SIG-M5 treated with dmso at 0.1 percent for 504 hours (cell line): Measurements from ENCODE around the gene PTPRG.
A peak's percentile ranks its signal among the peaks of the same experiment; 100 is the strongest.

Experiments
- DNase-seq: peaks from one replicate; lab custom pipeline; 2025; ENCODE audit not compliant: unreplicated experiment; lab: John Stamatoyannopoulos, UW

The PTPRG gene

DNA sequence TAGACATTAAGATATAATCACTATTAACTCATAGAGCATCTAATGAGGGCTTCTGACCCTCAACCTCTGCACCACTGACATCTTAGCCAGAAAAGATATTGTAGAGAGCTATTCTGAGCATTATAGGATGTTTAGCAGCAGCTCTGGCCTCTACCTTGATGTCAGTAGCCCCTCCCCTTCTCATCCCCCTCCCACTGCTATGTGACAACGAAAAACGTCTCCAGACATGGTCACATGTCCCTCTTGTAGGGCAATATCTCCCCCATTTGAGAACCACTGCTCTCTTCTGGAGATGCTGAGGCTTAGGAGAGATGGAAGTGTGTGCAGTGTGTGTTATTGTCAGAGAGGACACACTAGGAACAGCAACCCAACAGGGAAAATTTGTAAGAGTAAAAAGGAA lies 569.7 kb downstream of the PTPRG start:
- no peak for DNase-seq

DNA sequence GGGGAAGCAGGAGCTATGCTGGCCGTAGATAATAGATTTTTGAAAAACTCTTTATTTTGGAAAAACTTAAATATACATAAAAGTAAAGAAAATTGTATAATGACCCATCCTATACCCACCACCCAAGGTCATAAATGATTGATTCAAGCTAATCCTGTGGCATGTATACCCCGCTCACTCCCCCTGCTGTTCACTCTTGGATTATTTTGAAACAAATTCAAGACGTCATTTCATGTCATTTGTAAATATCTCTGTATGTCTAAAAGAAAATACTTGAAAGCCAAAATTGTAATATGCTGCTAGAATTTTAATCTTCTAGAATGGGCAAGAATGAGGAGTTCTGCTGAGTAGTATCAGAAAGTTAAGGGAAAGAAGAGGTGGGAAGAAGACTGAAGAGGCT lies 570.2 kb downstream of the PTPRG start:
- DNase-seq, result peak; percentile 30

DNA sequence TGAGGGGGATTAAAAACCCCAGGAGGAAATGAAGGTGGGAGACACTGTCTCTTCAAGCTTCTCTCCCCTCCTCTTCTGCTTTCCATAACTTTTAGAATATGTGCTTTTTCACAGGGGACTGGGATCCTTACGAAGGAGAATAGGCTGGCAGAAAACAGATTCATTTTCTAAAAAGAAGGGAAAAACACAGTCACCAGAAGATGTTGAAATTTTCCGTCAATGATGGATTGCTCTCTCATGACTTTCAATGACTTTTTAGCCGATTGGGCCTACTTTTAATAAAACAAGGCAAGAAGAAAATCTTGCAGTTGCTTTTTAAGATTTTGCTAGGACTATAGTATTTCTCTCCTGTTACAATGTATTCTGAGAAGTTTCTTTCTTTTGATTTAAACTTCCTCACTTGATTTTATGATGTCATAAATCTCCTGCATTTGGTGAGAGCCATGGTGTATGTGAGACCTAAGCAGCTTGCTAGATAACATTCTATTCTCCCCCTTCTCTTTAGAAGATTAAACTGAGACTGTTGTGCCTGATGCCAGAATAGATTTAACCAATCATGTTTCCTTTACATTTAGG lies 570.7 kb downstream of the PTPRG start:
- no peak for DNase-seq

DNA sequence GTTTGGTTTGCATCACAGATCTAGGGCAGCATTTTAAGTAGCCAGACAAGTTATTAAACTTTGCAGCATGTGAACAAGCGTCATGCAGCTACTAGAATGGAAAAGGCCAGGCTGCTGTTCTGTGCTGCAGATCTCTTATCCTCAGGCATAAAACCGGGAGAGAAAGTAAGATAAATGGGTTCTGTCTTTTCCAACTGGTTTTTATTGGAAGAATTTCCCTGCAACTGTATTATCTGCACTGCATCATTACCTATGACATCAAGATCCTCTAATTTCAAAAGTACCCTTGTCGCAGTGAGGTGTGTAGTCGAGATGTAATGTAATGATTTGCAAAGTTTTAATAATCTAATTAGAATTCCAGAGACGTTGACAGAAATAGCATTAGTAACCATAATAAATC lies 571.6 kb downstream of the PTPRG start:
- no peak for DNase-seq

DNA sequence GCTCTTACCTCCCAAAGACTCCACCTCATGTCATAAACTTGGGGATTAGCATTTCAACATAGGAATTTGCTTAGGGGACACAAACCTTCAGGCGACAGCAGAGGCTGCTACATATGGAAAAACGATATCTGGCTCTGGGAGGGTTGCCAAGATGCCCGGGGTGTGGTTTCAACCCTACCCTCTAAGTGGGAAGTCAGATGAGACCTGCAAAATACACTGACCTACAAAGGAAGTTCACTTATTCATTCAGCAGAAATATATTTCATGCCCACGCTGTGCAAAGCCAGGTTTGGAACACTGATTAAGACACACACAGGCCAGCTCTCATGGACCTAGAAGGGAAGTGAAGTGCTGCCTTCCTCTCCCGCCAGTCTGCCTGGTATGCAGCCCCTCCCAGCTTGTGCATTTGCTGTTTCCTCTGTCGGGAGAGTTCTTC lies 572.7 kb downstream of the PTPRG start:
- DNase-seq, result peak; percentile 24

DNA sequence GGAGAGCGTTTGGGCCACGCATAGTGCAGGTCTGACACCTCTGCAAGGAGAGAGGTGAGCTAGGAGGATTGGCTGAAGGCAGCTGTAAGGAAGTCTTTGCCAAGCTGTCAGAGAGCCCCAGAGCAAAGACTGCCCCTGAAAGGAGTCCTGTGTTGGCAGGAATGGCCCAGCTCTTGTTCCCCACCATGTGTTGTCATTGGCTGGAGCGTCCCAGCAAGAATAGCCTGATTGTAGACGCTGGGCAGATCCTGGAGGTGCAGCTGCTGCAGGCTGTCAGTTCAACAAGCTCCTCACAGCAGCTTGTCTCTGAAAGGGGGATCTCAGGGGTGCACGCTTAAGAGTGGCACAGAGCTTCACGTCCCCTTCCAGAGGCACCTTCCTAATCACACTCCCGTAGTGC lies 574.4 kb downstream of the PTPRG start:
- no peak for DNase-seq

DNA sequence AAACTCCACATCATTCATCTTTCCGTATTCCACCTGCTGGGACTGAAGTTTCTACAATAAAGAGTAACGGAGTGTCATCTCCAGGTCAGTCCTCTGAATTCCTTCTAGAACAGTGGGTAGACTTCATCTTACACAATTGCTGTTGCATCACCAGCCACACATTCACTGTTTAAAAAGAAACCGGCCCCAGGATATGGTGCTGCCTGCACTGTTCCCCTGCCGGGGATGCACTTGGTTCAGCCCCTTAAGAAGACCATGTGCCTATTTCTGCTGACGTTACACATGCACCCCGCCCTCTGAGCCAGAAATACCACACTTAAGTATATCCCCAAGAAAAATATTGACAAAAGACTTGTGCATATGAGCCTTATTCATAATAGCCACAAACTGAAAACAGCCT lies 578.6 kb downstream of the PTPRG start:
- peak; percentile 56 for DNase-seq

DNA sequence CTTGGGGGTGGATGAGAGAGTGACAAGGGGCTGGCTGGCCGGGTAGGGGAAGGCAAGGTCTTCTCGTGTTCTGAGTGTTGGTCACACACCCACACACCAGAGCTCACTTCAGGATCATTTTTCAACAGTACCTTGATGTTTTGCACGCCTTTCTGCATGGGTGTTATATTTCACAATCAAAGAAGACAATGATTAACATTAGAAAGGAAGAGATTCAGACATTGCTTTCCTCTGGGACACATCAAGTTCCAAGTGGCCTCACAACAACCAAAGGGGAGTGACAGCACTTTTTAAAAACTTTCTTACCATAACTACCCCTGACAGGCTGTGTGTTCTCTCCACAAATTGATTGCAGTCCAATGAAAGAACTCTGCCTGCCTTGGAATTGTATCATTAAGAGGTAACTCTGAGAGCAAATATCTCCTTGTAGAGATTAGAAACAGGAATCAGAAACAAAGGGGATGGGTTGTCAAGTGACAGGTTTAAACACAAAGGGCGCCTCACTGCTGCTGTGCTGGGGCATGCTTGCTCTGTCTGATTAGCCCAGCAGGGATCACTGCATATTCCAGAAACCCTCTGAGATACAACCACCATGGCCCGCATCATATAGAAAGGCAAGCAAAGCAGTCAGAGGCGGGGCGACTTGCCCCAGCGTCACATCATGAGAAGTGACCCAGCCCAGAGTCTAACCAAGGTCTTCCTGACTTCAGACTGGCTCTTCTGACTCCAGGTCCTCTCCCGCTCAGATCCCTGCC lies 581.1 kb downstream of the PTPRG start:
- no peak for DNase-seq

DNA sequence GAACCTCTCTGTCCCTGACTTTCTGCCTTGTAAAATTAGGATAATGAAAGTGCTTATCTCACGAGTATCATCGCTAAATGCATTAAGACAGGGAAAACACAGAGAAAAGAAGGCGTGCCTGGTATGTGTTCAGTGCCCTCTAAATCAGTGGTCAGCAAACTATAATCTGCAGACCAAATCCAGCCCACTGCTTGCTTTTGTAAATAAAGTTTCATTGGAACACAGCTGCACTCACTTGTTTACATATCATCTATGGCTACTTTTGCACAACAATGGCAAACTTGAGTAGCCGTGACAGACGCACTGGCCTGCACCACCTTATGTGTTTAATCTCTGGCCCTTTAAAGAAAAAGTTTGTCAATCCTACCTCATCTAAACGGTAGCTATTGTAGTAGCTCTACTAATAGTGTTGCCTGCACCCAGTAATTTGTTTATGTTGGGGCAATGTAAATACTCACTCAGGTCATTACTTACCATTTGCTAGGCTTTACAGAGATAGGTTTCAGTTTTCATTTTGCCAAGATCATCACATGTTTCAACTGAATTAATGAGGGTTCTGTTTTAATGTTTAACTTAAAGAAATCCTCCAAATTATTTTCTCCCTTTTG lies 582.6 kb downstream of the PTPRG start:
- no peak for DNase-seq

DNA sequence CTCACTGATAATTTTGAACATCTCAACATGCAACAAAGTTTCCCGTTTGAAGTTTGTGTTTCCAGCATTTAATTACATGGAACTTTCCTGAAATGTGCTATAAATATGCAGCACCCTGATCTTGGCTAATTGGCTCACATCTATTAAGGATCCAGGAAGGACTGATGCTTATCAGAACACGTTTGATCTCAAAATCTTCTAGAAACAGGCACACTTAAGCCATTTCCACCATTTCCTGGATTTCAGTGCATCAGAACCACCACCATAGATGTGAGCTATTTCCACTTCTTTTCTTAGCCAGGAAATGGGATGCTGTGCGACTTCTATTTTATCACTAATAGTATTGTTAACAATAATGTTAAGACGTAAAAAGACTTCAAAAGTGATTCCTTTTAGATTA lies 583.1 kb downstream of the PTPRG start:
- DNase-seq, result no peak

DNA sequence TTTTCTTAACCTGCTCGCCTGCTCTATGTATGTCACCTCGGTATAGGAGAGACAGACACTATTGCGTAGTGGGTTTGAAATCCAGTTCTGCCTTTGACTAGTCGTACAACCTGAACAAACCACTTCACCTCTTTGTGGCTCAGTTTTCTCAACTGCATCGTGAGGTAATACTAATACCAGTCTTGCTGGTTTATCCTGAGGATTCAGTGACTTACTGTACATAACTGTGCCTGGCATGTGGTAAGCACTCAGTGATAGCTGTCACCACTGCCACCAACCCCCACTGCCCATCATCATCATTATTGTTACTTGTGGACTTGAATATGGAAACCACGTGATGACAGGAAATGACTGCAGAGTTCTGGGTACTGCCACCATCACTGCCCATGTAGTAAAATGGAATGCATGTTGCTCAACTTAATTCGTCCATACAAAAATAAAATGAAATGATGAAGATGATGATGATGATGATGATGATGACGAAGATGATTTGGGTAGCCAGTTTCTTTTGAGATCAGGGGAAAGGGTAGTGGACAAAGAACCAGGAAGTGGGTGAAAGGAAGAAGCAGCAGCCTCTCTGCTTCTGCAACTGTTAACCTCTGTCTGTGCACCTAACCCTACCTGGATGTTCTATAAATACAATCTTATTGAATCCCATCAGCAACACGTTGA lies 583.9 kb downstream of the PTPRG start:
- peak; percentile 18 for DNase-seq

DNA sequence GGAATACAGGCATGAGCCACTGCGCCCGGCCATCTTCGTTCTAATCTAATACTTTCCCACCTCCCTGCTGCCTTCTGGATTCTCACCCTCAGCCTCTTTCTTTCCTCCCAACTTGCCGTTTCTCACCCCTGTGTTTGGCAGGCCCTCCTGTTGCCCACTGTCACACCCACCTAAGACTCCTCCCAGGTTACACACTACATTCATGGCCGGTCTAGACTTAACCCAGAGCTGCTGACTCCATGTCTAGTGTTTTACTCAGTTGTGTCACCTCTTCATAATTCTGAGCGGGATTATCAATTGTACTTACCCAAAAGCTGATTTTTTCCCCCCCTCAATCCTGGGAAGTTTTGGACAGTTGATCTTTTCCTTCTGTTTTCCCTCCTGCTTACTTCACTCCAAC lies 588.2 kb downstream of the PTPRG start:
- DNase-seq, result no peak

DNA sequence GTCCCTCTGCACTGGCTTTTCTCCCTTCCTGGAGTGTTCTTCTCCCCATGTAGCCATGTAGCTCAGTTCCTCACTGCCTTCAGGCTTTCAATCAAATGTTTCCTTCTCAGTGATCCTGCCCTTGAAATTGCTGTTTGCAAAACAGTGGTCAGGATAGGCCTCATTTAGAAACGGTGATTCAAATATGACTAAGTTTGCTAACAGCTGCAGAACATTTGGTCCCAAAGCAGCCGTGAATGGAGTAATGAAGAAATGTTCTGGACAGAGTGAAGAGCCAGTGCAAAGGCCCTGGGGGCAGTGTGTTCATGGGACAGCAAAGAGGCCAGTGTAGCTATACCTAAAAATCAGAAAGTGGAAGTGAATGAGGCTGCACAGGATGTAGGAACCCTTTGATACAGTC lies 588.6 kb downstream of the PTPRG start:
- no peak for DNase-seq

DNA sequence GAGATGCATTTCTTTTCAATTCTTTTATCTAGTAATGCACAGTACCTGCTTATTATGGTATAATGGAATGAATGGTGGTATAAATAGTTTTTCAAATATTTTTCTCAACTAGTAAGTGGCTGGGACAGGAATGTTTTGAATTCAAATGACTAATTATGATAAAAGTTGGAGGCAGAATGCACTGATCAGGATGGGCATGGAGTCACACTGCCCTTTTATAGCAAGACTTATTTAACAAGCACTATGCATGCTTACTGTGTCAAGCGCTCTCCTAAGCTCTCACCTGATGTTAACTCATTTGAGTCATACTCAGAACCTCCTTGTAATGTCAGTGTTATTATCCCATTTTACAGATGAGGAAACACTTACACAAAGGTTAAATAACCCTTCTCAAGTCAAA lies 590.2 kb downstream of the PTPRG start:
- no peak for DNase-seq

DNA sequence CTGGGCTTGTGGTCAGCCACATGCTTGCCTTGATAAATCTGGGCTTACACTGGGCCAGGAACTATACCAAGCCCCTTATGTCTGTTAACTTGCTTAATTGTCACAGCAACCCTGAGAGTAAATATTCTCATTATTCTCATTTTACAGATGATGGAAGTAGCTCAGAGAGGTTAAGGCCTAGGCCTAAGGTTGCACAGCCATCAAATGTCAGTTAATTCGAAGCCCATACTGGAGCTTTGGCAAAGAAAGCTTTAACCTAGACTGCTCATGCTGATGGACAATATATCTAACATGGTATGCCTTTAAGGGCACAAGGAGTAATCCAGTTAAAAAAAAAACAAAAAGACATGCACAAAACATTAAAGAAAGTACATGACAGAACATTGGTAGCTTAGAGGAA lies 591.9 kb downstream of the PTPRG start:
- no peak for DNase-seq

DNA sequence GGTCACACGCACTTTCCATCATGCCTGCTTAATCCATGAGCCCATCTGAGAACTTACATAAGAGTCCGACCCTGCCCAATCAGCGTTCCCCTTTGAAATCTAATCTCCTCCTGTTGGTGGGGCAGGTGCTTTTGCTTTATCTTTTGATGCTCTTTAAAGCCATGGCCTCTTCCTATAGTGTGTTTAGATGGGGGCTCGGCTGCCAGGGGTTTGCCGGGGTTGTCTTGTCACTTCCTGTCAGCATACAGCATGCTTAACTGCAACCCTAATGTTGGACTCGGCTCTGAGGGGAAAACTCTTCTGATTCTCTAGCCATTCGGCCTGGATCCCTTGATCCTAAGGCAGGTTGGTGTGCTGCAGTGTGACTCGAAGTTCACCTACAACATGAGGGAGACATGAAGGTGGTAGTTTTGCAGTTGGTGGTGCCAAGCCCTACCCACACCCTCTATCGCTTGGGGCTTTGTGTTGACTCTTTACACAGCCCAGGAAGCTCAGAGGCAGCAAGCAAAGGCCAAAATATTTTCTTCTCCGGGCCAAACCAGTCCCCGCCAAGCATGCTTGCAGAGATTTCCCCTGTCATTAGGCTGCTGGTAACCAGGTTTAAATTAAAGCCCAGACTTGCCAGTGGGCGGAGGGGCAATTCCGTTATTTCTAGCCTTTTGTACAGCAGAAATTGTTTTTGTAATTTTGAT lies 593.2 kb downstream of the PTPRG start:
- DNase-seq, result no peak

DNA sequence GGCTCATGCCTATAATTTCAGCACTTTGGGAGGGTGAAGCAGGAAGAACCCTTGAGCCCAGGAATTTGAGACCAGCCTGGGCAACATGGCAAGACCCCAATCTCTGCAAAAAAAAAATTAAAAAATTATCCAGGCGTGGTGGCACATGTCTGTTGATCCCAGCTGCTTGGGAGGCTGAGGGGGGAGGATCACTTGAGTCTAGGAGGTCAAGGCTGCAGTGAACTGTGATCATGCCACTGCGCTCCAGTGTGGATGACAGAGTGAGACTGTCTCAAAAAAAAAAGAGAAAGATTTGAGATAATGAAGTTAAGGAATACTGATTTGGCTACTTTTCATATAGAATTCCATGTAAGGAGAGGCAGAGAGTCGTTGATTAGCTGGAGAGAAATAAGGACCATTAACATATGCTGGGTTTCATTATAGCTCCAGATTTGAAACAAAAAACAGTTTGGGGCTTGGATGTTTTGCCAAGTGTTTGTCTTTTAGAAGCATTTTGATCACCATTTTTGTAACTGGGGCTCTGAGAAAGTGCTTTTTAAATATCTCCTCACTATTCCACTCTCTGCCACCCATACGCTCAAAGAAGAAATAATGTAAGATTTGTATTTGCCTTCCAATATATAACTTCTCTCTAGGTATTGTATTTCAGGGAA lies 597.8 kb downstream of the PTPRG start:
- DNase-seq, result no peak

DNA sequence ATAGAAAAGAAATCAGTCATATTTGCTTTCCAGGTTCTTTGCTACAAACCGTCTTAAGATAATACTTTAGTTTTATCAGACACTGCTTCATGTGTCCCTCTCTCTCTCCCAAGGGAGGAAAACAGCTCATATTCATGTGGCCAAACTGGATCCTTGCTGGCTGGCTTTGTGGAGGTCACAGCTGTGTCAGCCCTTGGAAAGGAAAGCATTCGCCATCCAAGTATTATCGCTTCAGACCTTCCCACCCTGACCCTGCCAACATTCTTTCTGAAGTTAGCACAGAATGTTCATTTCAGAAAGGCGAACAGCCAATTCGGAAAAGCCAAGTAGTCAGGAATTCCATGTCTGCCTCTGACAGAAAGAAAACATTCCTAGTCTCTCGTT lies 598.3 kb downstream of the PTPRG start:
- no peak for DNase-seq

DNA sequence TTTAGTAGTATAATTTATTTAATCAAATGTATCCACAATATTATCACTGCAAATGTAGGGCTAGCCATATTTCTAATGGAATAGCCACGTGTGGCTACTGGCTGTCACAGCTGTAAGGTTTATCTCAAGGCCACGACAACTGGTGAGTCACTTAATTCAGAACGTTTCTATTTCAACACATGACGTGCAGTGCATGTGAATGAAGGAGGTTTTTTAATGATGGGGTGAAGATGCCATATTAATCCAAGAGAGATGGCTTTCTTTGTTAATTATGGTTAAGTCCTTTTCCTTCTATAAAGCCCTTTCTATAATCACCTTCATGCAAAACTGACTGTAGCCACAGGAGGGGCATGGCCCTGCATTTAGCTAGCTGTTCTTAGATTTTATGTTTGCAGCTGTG lies 600.0 kb downstream of the PTPRG start:
- no peak for DNase-seq

DNA sequence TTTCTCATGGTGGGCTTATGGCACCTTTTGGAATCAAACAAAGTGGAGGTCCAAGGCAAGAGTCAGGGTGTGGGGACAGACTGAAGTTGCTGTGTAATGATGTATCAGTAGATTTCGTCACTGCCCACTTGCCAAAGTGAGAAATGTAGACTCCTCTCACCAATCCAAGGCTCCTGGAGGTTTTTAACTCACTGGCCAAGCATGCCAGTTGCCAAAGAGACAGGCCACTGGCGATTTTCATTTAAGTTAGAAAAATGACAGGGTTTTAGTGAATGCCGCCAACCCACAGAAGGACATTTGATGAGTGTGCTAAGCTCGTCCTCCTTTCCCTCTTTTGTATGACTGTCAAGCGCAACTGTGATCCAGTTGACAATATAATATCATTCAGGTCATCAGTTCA lies 602.8 kb downstream of the PTPRG start:
- DNase-seq, result no peak

DNA sequence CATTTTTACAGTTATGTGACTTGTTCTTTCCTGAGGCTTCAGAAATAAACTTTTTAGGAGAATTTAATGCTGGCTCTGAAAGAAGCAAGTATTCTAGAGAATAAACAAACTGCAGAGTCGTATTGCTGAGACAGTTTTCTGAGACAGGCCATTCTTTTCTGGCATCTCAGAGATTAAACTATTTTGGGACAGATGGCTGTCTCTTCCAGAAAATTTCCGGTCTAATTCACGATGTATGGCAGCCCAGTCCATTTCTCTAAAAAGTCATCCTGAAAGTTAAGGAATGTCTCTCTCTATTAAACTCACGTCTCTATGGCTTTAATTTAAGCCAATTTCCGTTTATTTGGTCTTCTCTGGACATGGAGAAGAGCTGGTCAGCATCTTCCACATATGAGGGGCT lies 603.4 kb downstream of the PTPRG start:
- no peak for DNase-seq
